CD4-positive, alpha-beta T cell (primary cell): Measurements from ENCODE around the gene DRC7. TPM values are rescaled to one million over a fixed set of nuclear protein-coding genes. Genes with fewer than 3 reads are reported as not detected.

ENCODE experiments used
- ATAC-seq: fragments of 200-7000 bp; cut with Tn5 transposase; one replicate; pipeline ENCODE4 v1.10.0; 2022; ENCODE audit warnings: mild to moderate bottlenecking; ENCODE audit not compliant: poor library complexity
- CTCF ChIA-PET: fragments of 350-600 bp; sonication (Branson Sonifier 250); formaldehyde crosslinking; loops from one replicate; lab custom pipeline; 2021; ENCODE audit warnings: antibody characterized with exemption, inconsistent platforms; lab: Charles Lee
- POLR2A ChIA-PET: fragments of 350-600 bp; sonication (Branson Sonifier 250); formaldehyde crosslinking; loops from one replicate; lab custom pipeline; 2021; ENCODE audit warnings: antibody characterized with exemption, inconsistent platforms; lab: Charles Lee
- DNase-seq, 14 experiments: peaks; one replicate each; pipeline ENCODE4 v3.0.0-alpha.2; 2013 to 2020; ENCODE audit warnings: mixed read lengths in 2 of 14
- H3K27ac ChIP-seq, 2 donors: one replicate each; pipeline versions ENCODE4 v1.5.1 to v1.7.0; 2013; ENCODE audit warnings: low read length in 2 of 2, low read depth in 1 of 2, mild to moderate bottlenecking in 1 of 2
- H3K27me3 ChIP-seq, 2 experiments: 1 replicate in 1 of 2; 2 replicates in 1 of 2; pipeline versions ENCODE4 v1.6.1 to v1.7.0; 2013; ENCODE audit warnings: low read length in 2 of 2, control low read depth in 1 of 2, mild to moderate bottlenecking in 1 of 2, moderate library complexity in 1 of 2; ENCODE audit not compliant: insufficient read depth in 2 of 2, control insufficient read depth in 1 of 2
- H3K36me3 ChIP-seq: one replicate; pipeline ENCODE4 v1.6.1; 2013; ENCODE audit warnings: low read length, control low read depth; ENCODE audit not compliant: insufficient read depth
- H3K4me1 ChIP-seq: one replicate; pipeline ENCODE4 v1.6.1; 2013; ENCODE audit warnings: low read length, control low read depth; ENCODE audit not compliant: insufficient read depth
- H3K4me3 ChIP-seq: one replicate; pipeline ENCODE4 v1.5.1; 2013; ENCODE audit warnings: mild to moderate bottlenecking, low read length, moderate library complexity
- H3K9me3 ChIP-seq, 2 experiments: 1 replicate in 1 of 2; 2 replicates in 1 of 2; pipeline versions ENCODE4 v1.6.1 to v1.7.0; 2013; ENCODE audit warnings: low read length in 2 of 2, mild to moderate bottlenecking in 2 of 2, control low read depth in 1 of 2, moderate library complexity in 1 of 2; ENCODE audit not compliant: control insufficient read depth in 1 of 2, insufficient read depth in 1 of 2
- H3K27ac Mint-ChIP-seq: one replicate; pipeline ENCODE4 v1.8.0; 2020; ENCODE audit warnings: mixed read lengths
- H3K27me3 Mint-ChIP-seq: one replicate; pipeline ENCODE4 v1.8.0; 2021; ENCODE audit warnings: mixed read lengths
- H3K36me3 Mint-ChIP-seq: one replicate; pipeline ENCODE4 v1.8.0; 2021; ENCODE audit warnings: low read depth, mixed read lengths
- H3K4me1 Mint-ChIP-seq: one replicate; pipeline ENCODE4 v1.8.0; 2021; ENCODE audit warnings: low read depth, mixed read lengths
- H3K4me3 Mint-ChIP-seq: one replicate; pipeline ENCODE4 v1.8.0; 2020; ENCODE audit warnings: mild to moderate bottlenecking, mixed read lengths
- H3K9me3 Mint-ChIP-seq: one replicate; pipeline ENCODE4 v1.8.0; 2020; ENCODE audit warnings: mixed read lengths
- CTCF ChIP-seq: fragments of 200-600 bp; IDR thresholded peaks from one replicate; pipeline ENCODE4 v1.8.0; 2022; ENCODE audit warnings: antibody characterized with exemption, mild to moderate bottlenecking
- intact Hi-C, 2 experiments: fragments of 100-400 bp; cut with DNase I in 1 of 2; cut with micrococcal nuclease in 1 of 2; formaldehyde crosslinking; loops; one replicate each; pipeline versions ENCODE4 v1.15.1 to v1.9.0; 2023 to 2025; cut with DNase I, micrococcal nuclease
- total RNA-seq, 174 experiments: library from RNA in 2 of 174; stranded (reverse) in 2 of 174; gene quantifications; one replicate each; pipeline ENCODE4 v1.2.3 and lab custom pipeline; 2021 to 2026

The DRC7 gene
- total RNA-seq, 2 experiments from 2014 or later, result not detected

- H3K36me3 Mint-ChIP-seq, result no peaks in the 10 kb centered on the region
- Histone ChIP-seq H3K27ac (no peak overlapping the region), H3K4me3 (no peak overlapping the region), H3K27me3 (no peaks in the 10 kb centered on the region), H3K4me1 (peaks cover 15% of the 10 kb centered on the region), H3K9me3 (no peaks in the 10 kb centered on the region), H3K36me3 (peaks cover under 1% of the 10 kb centered on the region)
- ATAC-seq, result no peak
- H3K27me3 Mint-ChIP-seq, result no peaks in the 10 kb centered on the region
- no peak for TF ChIP-seq CTCF
- ChIA-PET POLR2A (no interaction called here), CTCF (no interaction called here)
- no peaks in the 10 kb centered on the region for H3K4me1 Mint-ChIP-seq
- no peak overlapping the region for H3K27ac Mint-ChIP-seq
- intact Hi-C loops, result loop anchor here (5.0 to 10.0 kb wide), 3 partner anchors 105 to 728 kb away; no protein-coding TSS in a partner anchor
- DNase-seq, result no peak
- H3K4me3 Mint-ChIP-seq, result no peak overlapping the region
- H3K9me3 Mint-ChIP-seq, result no peaks in the 10 kb centered on the region
These were observed 65.1 kb downstream of the DRC7 start for GRCh38 chr16:57759541-57760356.

GRCh38 chr16:57760357-57761160 lies 66.0 kb downstream of the DRC7 start:
- intact Hi-C loops, result no loop called here
- no peak overlapping the region for H3K4me3 ChIP-seq
- POLR2A ChIA-PET, result no interaction called here
- no peaks in the 10 kb centered on the region for H3K9me3 ChIP-seq
- H3K27me3 ChIP-seq, result no peaks in the 10 kb centered on the region
- CTCF ChIA-PET, result no interaction called here
- no peak for TF ChIP-seq CTCF
- peaks cover 15% of the 10 kb centered on the region for H3K4me1 ChIP-seq
- Mint-ChIP-seq H3K4me3 (no peak overlapping the region), H3K27me3 (no peaks in the 10 kb centered on the region), H3K9me3 (no peaks in the 10 kb centered on the region), H3K27ac (no peak overlapping the region), H3K4me1 (no peaks in the 10 kb centered on the region), H3K36me3 (no peaks in the 10 kb centered on the region)
- no peaks in the 10 kb centered on the region for H3K36me3 ChIP-seq
- no peak overlapping the region for H3K27ac ChIP-seq
- ATAC-seq (no peak), DNase-seq (no peak)

GRCh38 chr16:57761301-57761700 lies 66.7 kb downstream of the DRC7 start:
- POLR2A ChIA-PET, result no interaction called here
- H3K27me3 ChIP-seq, result no peaks in the 10 kb centered on the region
- Mint-ChIP-seq H3K4me3 (no peak overlapping the region), H3K4me1 (no peaks in the 10 kb centered on the region), H3K36me3 (no peaks in the 10 kb centered on the region), H3K9me3 (no peaks in the 10 kb centered on the region), H3K27ac (no peak overlapping the region), H3K27me3 (no peaks in the 10 kb centered on the region)
- H3K4me1 ChIP-seq, result peaks cover 15% of the 10 kb centered on the region
- no peak overlapping the region for H3K4me3 ChIP-seq
- no peak overlapping the region for H3K27ac ChIP-seq
- CTCF ChIA-PET, result no interaction called here
- H3K9me3 ChIP-seq, result no peaks in the 10 kb centered on the region
- intact Hi-C loops, result no loop called here
- no peak for DNase-seq
- ATAC-seq, result no peak
- TF ChIP-seq CTCF, result no peak
- H3K36me3 ChIP-seq, result no peaks in the 10 kb centered on the region
